Measurements from ENCODE around the gene C1QTNF4. TPM values are rescaled to one million over a fixed set of nuclear protein-coding genes. Genes with fewer than 3 reads are reported as not detected.

Gene C1QTNF4
- total and polyA plus RNA-seq, 2 of the 13 experiments (the other 11 are each of a cell fraction or from before 2014, with no cell fraction given) = not detected

GRCh38 chr11:47578524-47579494 lies 15.4 kb downstream of the C1QTNF4 start, which contains the start of the genes KBTBD4 and NDUFS3 (continued):
- TF ChIP-seq ZBTB49 (CRISPR knock-in tag; IDR thresholded peaks at IDR 0.05; ENCODE audit: borderline replicate concordance) (peak; percentile 92; the same call in 1 of the 2 replicates), ZBTB7A (CRISPR knock-in tag; IDR thresholded peaks at IDR 0.05) (peak; percentile 59; the same call in 1 of the 2 replicates), CENPT (CRISPR knock-in tag; IDR thresholded peaks at IDR 0.05; ENCODE audit: low read depth) (no peak), ZFP36L1 (CRISPR knock-in tag; IDR thresholded peaks at IDR 0.05) (0 out of 2 replicates have a peak, but pooled peaks have one; percentile 67), MEIS1 (CRISPR knock-in tag; IDR thresholded peaks at IDR 0.05; ENCODE audit: borderline replicate concordance) (0 out of 2 replicates have a peak, but pooled peaks have one; percentile 48), RCOR2 (CRISPR knock-in tag; IDR thresholded peaks at IDR 0.05) (peak; percentile 14; the same call in 1 of the 2 replicates), FOXM1 (CRISPR knock-in tag; IDR thresholded peaks at IDR 0.05) (peak; percentile 33; the same call in 1 of the 2 replicates), GATAD2A (CRISPR knock-in tag; IDR thresholded peaks at IDR 0.05) (peak; percentile 79), RBM39 (IDR thresholded peaks at IDR 0.05; ENCODE audit: low read depth, low read length, poor library complexity, severe bottlenecking) (peak; percentile 95), BCL6 (CRISPR knock-in tag; IDR thresholded peaks at IDR 0.05) (peak; percentile 66), ZNF788 (CRISPR knock-in tag; IDR thresholded peaks at IDR 0.05; ENCODE audit: borderline replicate concordance) (peak; percentile 98), IKZF1 (IDR thresholded peaks at IDR 0.05) (no peak), ZNF501 (CRISPR knock-in tag; IDR thresholded peaks at IDR 0.05) (peak; percentile 99), SAP130 (CRISPR knock-in tag; IDR thresholded peaks at IDR 0.05; ENCODE audit: low read depth) (peak; percentile 98), ZNF101 (CRISPR knock-in tag; IDR thresholded peaks at IDR 0.05; ENCODE audit: borderline replicate concordance, low read depth) (no peak), ZNF772 (CRISPR knock-in tag; IDR thresholded peaks at IDR 0.05) (peak; percentile 93; the same call in 1 of the 2 replicates)
- TF ChIP-seq, protein P1, sequence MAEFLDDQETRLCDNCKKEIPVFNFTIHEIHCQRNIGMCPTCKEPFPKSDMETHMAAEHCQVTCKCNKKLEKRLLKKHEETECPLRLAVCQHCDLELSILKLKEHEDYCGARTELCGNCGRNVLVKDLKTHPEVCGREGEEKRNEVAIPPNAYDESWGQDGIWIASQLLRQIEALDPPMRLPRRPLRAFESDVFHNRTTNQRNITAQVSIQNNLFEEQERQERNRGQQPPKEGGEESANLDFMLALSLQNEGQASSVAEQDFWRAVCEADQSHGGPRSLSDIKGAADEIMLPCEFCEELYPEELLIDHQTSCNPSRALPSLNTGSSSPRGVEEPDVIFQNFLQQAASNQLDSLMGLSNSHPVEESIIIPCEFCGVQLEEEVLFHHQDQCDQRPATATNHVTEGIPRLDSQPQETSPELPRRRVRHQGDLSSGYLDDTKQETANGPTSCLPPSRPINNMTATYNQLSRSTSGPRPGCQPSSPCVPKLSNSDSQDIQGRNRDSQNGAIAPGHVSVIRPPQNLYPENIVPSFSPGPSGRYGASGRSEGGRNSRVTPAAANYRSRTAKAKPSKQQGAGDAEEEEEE (CRISPR knock-in tag; IDR thresholded peaks at IDR 0.05; ENCODE audit: borderline replicate concordance) = peak; percentile 45; the same call in 1 of the 2 replicates
- TF ChIP-seq, protein P2, sequence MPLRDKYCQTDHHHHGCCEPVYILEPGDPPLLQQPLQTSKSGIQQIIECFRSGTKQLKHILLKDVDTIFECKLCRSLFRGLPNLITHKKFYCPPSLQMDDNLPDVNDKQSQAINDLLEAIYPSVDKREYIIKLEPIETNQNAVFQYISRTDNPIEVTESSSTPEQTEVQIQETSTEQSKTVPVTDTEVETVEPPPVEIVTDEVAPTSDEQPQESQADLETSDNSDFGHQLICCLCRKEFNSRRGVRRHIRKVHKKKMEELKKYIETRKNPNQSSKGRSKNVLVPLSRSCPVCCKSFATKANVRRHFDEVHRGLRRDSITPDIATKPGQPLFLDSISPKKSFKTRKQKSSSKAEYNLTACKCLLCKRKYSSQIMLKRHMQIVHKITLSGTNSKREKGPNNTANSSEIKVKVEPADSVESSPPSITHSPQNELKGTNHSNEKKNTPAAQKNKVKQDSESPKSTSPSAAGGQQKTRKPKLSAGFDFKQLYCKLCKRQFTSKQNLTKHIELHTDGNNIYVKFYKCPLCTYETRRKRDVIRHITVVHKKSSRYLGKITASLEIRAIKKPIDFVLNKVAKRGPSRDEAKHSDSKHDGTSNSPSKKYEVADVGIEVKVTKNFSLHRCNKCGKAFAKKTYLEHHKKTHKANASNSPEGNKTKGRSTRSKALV (CRISPR knock-in tag; IDR thresholded peaks at IDR 0.05) = no peak
- TF ChIP-seq, protein P3, sequence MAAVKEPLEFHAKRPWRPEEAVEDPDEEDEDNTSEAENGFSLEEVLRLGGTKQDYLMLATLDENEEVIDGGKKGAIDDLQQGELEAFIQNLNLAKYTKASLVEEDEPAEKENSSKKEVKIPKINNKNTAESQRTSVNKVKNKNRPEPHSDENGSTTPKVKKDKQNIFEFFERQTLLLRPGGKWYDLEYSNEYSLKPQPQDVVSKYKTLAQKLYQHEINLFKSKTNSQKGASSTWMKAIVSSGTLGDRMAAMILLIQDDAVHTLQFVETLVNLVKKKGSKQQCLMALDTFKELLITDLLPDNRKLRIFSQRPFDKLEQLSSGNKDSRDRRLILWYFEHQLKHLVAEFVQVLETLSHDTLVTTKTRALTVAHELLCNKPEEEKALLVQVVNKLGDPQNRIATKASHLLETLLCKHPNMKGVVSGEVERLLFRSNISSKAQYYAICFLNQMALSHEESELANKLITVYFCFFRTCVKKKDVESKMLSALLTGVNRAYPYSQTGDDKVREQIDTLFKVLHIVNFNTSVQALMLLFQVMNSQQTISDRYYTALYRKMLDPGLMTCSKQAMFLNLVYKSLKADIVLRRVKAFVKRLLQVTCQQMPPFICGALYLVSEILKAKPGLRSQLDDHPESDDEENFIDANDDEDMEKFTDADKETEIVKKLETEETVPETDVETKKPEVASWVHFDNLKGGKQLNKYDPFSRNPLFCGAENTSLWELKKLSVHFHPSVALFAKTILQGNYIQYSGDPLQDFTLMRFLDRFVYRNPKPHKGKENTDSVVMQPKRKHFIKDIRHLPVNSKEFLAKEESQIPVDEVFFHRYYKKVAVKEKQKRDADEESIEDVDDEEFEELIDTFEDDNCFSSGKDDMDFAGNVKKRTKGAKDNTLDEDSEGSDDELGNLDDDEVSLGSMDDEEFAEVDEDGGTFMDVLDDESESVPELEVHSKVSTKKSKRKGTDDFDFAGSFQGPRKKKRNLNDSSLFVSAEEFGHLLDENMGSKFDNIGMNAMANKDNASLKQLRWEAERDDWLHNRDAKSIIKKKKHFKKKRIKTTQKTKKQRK (IDR thresholded peaks at IDR 0.05; ENCODE audit: low read length) = no peak
